HepG2 (cell line): Measurements from ENCODE around the gene C1R. TPM values are rescaled to one million over a fixed set of nuclear protein-coding genes. Genes with fewer than 3 reads are reported as not detected.
"Not testable (repeated sequence)": the region's sequence is repeated elsewhere in the genome, so short reads cannot be mapped to it uniquely, and the experiment has no call there.

ENCODE experiments used
- ATAC-seq: fragments of 200-7000 bp; cut with Tn5 transposase; 3 replicates; pipeline ENCODE4 v1.9.1; 2020; ENCODE audit warnings: mild to moderate bottlenecking, moderate library complexity
- BruUV-seq: library from RNA; stranded (reverse); fragments of 400-500 nt; replicated peaks from 2 replicates; lab custom pipeline; 2021; lab: Mats Ljungman, UMichigan
- CTCF ChIA-PET: fragments of 300-600 bp; formaldehyde crosslinking; extraction: SDS; loops from one replicate; lab custom pipeline; 2021; ENCODE audit warnings: low total read pairs, inconsistent platforms, low intra/inter-chr PET ratio; lab: Yijun Ruan, JAX
- POLR2A ChIA-PET: fragments of 350-600 bp; sonication (Branson Sonifier 250); formaldehyde crosslinking; loops from one replicate; lab custom pipeline; 2020; ENCODE audit warnings: antibody characterized with exemption, inconsistent platforms; lab: Yijun Ruan, JAX
- DNase-seq: peaks from one replicate; pipeline ENCODE4 v3.0.0-alpha.2; 2015; ENCODE audit warnings: low spot score
- FAIRE-seq: peaks from 3 replicates; lab custom pipeline; 2011; peaks lifted over from hg19 to GRCh38; lab: Jason Lieb, UNC
- H2AFZ ChIP-seq: one replicate; pipeline ENCODE4 v1.6.1; 2011; ENCODE audit warnings: low read length, inconsistent platforms
- H3K27ac ChIP-seq: fragments of 300-600 bp; 3 replicates; pipeline ENCODE4 v1.8.0; 2011; ENCODE audit warnings: mixed run types, mild to moderate bottlenecking, mixed read lengths, low read length, inconsistent platforms; ENCODE audit not compliant: insufficient read depth; ENCODE audit errors: extremely low read length
- H3K27me3 ChIP-seq, 2 experiments: fragments of 200-600 bp in 1 of 2; 2 replicates in 1 of 2; 3 replicates in 1 of 2; pipeline versions ENCODE4 v1.6.0 to v1.8.0; 2011; ENCODE audit warnings: low read length in 2 of 2, mild to moderate bottlenecking in 2 of 2, moderate library complexity in 2 of 2, inconsistent platforms in 1 of 2; ENCODE audit not compliant: insufficient read depth in 2 of 2, control insufficient read depth in 1 of 2
- H3K36me3 ChIP-seq, 2 experiments: fragments of 200-600 bp in 1 of 2; replicated peaks in 1 of 2; 2 replicates in 1 of 2; 3 replicates in 1 of 2; pipeline versions ENCODE4 v1.5.1 to v1.8.0; 2011; ENCODE audit warnings: low read length in 2 of 2, inconsistent platforms in 1 of 2; ENCODE audit not compliant: insufficient read depth in 2 of 2, control insufficient read depth in 1 of 2
- H3K4me1 ChIP-seq: 2 replicates; pipeline ENCODE4 v1.5.1; 2012; ENCODE audit warnings: low read length, inconsistent platforms; ENCODE audit not compliant: insufficient read depth
- H3K4me2 ChIP-seq: 2 replicates; pipeline ENCODE4 v1.6.0; 2011; ENCODE audit warnings: low read depth, low read length, inconsistent platforms
- H3K4me3 ChIP-seq, 3 experiments: fragments of 200-600 bp in 1 of 3; sonication (generic), shearing (Covaris generic) in 1 of 3; replicated peaks in 1 of 3; 2 replicates each; pipeline ENCODE4 v1.5.1; 2011 to 2016; ENCODE audit warnings: low read length in 3 of 3, inconsistent platforms in 2 of 3, low read depth in 2 of 3, mild to moderate bottlenecking in 2 of 3, control low read depth in 1 of 3, mixed read lengths in 1 of 3; ENCODE audit not compliant: insufficient read depth in 1 of 3
- H3K79me2 ChIP-seq: one replicate; pipeline ENCODE4 v1.6.1; 2011; ENCODE audit warnings: low read length, inconsistent platforms; ENCODE audit not compliant: insufficient read depth
- H3K9ac ChIP-seq: 2 replicates; pipeline ENCODE4 v1.6.0; 2011; ENCODE audit warnings: mild to moderate bottlenecking, low read depth, low read length, inconsistent platforms; ENCODE audit not compliant: insufficient read depth
- H3K9me3 ChIP-seq: 2 replicates; pipeline ENCODE4 v1.5.1; 2012; ENCODE audit warnings: mild to moderate bottlenecking, low read length
- H4K20me1 ChIP-seq: 2 replicates; pipeline ENCODE4 v1.6.0; 2011; ENCODE audit warnings: inconsistent platforms, mild to moderate bottlenecking, low read length, moderate library complexity; ENCODE audit not compliant: insufficient read depth
- WGBS: methylation state at CpG from one replicate; pipeline ENCODE4 v1.1.6; 2017; ENCODE audit warnings: low lambda C conversion rate; 5-methylcytosine and 5-hydroxymethylcytosine counted together
- in situ Hi-C: cut with HindIII; loops from 2 replicates; pipeline ENCODE4 v1.10.0; 2017; ENCODE audit warnings: low pct_unique_long_range_greater_than_20kb; ENCODE audit not compliant: extremely low pct_ligation_motif_present
- intact Hi-C: fragments of 100-400 bp; cut with micrococcal nuclease; formaldehyde crosslinking; loops from one replicate; pipeline ENCODE4 v1.10.0; 2022; ENCODE audit not compliant: unreplicated experiment
- polyA plus RNA-seq, 8 experiments: library from polyadenylated mRNA; depleted of rRNA in 3 of 8; stranded (reverse) in 7 of 8; unstranded in 1 of 8; fragments of >200 nt; fragmentation: Illumina TruSeq in 4 of 8; extraction: Trizol in 4 of 8; gene quantifications; 2 replicates each; pipeline versions ENCODE4 v1.2.1 to v1.2.3, GENCODE V29; 2011 to 2016; ENCODE audit warnings: low read depth in 4 of 8, missing spikeins in 1 of 8, mixed read lengths in 1 of 8; ENCODE audit not compliant: insufficient read depth in 1 of 8
- total RNA-seq, 5 experiments: library from RNA; depleted of rRNA; stranded (reverse); fragments of >200 nt; fragmentation: Illumina TruSeq; extraction: Trizol; gene quantifications; 2 replicates each; pipeline ENCODE4 v1.2.3, GENCODE V29; 2016; ENCODE audit warnings: low read depth in 1 of 5

Gene C1R
- total and polyA plus RNA-seq, 2 of the 13 experiments (the other 11 are each of a cell fraction or from before 2014, with no cell fraction given), result 3.5 to 6.5 TPM

GRCh38 chr12:7049973-7050372, 42.3 kb downstream of the C1R start:
- peaks cover 38% of the 10 kb centered on the region for H3K4me1 ChIP-seq
- POLR2A ChIA-PET, result interaction anchor here (1.4 to 2.5 kb wide), 2 partner anchors 9 to 106 kb away, joined by 7 to 12 read pairs; partner anchors contain the start of genes C12orf57 and RNU7-1
- ATAC-seq, FAIRE-seq, DNase-seq, BruUV-seq, H3K4me2 ChIP-seq, H3K27ac ChIP-seq, in situ Hi-C loops, H3K4me3 ChIP-seq, H2AFZ ChIP-seq, H3K9ac ChIP-seq, CTCF ChIA-PET, H3K27me3 ChIP-seq, H3K9me3 ChIP-seq, H4K20me1 ChIP-seq, H3K36me3 ChIP-seq, H3K79me2 ChIP-seq, intact Hi-C loops: not testable (repeated sequence)
- WGBS, result 68% methylated on average over 3 of the region's 3 CpGs

GRCh38 chr12:7049445-7049951, 42.7 kb downstream of the C1R start:
- H3K4me1 ChIP-seq, result peaks cover 38% of the 10 kb centered on the region
- H3K27ac ChIP-seq, DNase-seq, H3K36me3 ChIP-seq, in situ Hi-C loops, H3K9ac ChIP-seq, H3K79me2 ChIP-seq, intact Hi-C loops, H3K4me3 ChIP-seq, H4K20me1 ChIP-seq, H3K27me3 ChIP-seq, H3K9me3 ChIP-seq, H2AFZ ChIP-seq, H3K4me2 ChIP-seq, BruUV-seq, FAIRE-seq: not testable (repeated sequence)
- ChIA-PET POLR2A (interaction anchor here (1.0 to 2.5 kb wide), 7 partner anchors 9 to 105 kb away, joined by 3 to 12 read pairs (median 5); partner anchors contain the start of genes C12orf57, C1S, LPCAT3 and RNU7-1), CTCF (interaction anchor here (0.6 kb wide), 1 partner anchor 43 kb away, joined by 3 read pairs; the partner anchor contains the start of gene C1R)
- 57% methylated on average over 8 of the region's 10 CpGs for WGBS
- peak; percentile 20; the same call in 2 of the 3 replicates for ATAC-seq
